ENCODE results near the gene C4orf50.

The C4orf50 gene

GRCh38 chr4:6049278-6049677 is 31.0 kb upstream of the C4orf50 start:
- peaks cover 0 to 24% of the 10 kb centered on the region in 2 donors for H3K27me3 ChIP-seq
- no peak overlapping the region for H3K27ac ChIP-seq
- no peaks in the 10 kb centered on the region for H3K9me3 ChIP-seq
- no peaks in the 10 kb centered on the region for H3K4me1 ChIP-seq
- TF ChIP-seq CTCF (IDR thresholded peaks at IDR 0.05): no peak
- intact Hi-C loops (cut with DNase I; ENCODE audit: low total_unique reads): no loop called here
- no peaks in the 10 kb centered on the region for H3K36me3 ChIP-seq
- H3K4me3 ChIP-seq: no peak overlapping the region
- DNase-seq: no peak

DNA sequence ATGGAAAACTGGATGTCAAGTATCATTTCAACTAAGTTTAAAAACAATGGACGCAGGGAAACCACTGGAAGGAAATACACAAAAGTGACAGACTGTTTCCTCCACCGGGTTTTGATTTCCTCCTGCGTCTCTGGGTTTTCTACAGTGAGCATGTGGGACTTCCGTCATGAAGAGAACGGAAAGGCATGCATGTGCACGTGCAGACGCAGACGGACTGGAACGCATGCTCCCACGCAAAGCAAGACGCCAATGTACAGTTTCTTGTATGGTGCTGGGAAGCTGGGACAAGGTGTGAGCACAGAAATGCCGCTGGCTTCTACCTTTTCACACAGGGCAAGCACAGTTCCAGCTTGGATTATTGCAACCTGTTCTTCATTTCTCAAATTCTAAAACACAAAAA is 30.3 kb upstream of the C4orf50 start:
- no peak for DNase-seq
- Histone ChIP-seq H3K9me3 (no peaks in the 10 kb centered on the region), H3K27me3 (peaks cover 0 to 31% of the 10 kb centered on the region in 2 donors), H3K4me3 (no peak overlapping the region), H3K27ac (no peak overlapping the region), H3K4me1 (no peaks in the 10 kb centered on the region), H3K36me3 (no peaks in the 10 kb centered on the region)
- intact Hi-C loops (cut with DNase I; ENCODE audit: low total_unique reads): no loop called here
- TF ChIP-seq CTCF (IDR thresholded peaks at IDR 0.05): no peak

- H3K27me3 ChIP-seq: peaks cover 0 to 40% of the 10 kb centered on the region in 2 donors
- no peak overlapping the region for H3K4me3 ChIP-seq
- no peak for DNase-seq
- TF ChIP-seq CTCF (IDR thresholded peaks at IDR 0.05): no peak
- intact Hi-C loops (cut with DNase I; ENCODE audit: low total_unique reads): no loop called here
- H3K36me3 ChIP-seq: no peaks in the 10 kb centered on the region
- H3K4me1 ChIP-seq: no peaks in the 10 kb centered on the region
- H3K27ac ChIP-seq: no peak overlapping the region
- no peaks in the 10 kb centered on the region for H3K9me3 ChIP-seq
Measured at GRCh38 chr4:6047130-6047673, 29.0 kb upstream of the C4orf50 start.

DNA sequence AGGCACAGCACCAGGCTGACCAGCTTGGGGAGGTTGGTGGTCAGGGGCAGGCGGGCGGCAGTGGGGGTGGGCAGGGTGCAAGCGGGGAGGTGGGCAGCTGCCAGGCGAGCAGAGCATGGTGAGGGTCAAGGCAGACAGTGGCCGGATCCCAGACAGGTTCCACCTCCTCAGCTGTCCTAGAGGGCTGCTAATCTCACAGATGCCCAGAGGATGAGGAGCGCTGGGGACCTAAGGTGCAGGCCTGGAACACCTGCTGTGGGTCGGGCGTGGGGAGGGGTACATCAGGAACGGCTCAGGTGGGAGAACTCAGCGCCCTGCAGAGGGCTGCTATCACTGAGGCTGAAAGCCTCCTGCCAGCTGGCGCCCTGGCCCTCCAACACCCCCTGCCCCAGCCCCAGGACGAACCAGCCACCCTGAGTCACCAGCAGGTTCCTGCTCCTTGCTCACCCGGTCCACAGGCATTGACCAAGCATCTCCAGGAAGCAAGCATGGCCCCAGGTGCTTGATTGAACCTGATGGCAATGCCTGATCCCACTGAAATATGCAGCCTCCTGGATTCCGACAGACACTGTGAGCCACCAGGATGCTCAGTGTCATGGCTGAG is 28.4 kb upstream of the C4orf50 start:
- Histone ChIP-seq H3K36me3 (no peaks in the 10 kb centered on the region), H3K4me3 (no peak overlapping the region), H3K4me1 (no peaks in the 10 kb centered on the region), H3K27me3 (peaks cover 0 to 40% of the 10 kb centered on the region in 2 donors), H3K9me3 (no peaks in the 10 kb centered on the region), H3K27ac (no peak overlapping the region)
- no peak for TF ChIP-seq CTCF (IDR thresholded peaks at IDR 0.05)
- DNase-seq: no peak
- intact Hi-C loops (cut with DNase I; ENCODE audit: low total_unique reads): no loop called here

GRCh38 chr4:6044805-6045204 is 26.6 kb upstream of the C4orf50 start:
- H3K27ac ChIP-seq: no peak overlapping the region
- H3K36me3 ChIP-seq: no peaks in the 10 kb centered on the region
- intact Hi-C loops (cut with DNase I; ENCODE audit: low total_unique reads): no loop called here
- no peak for DNase-seq
- H3K4me1 ChIP-seq: no peaks in the 10 kb centered on the region
- H3K4me3 ChIP-seq: no peak overlapping the region
- peaks cover 0 to 33% of the 10 kb centered on the region in 2 donors for H3K27me3 ChIP-seq
- TF ChIP-seq CTCF (IDR thresholded peaks at IDR 0.05): no peak
- no peaks in the 10 kb centered on the region for H3K9me3 ChIP-seq
